GM12891 (cell line): ENCODE results near the gene HSF5.

Experiments
- DNase-seq: peaks from one replicate; pipeline ENCODE4 v3.0.0; 2011; ENCODE audit warnings: low spot score; ENCODE audit not compliant: insufficient read length
- FAIRE-seq: peaks from 2 replicates; lab custom pipeline; 2011; peaks lifted over from hg19 to GRCh38; lab: Jason Lieb, UNC
- PAX5 ChIP-seq: IDR thresholded peaks from 2 replicates; pipeline ENCODE4 v1.6.1; 2011; ENCODE audit warnings: low read length, moderate library complexity, mild to moderate bottlenecking; ENCODE audit not compliant: insufficient read depth, severe bottlenecking
- POLR2A ChIP-seq: IDR thresholded peaks from 2 replicates; pipeline ENCODE4 v1.6.1; 2011; ENCODE audit warnings: low read depth, low read length, control low read depth
- POLR2AphosphoS5 ChIP-seq: IDR thresholded peaks from 2 replicates; pipeline ENCODE4 v1.6.1; 2011; ENCODE audit warnings: low read depth, low read length, control low read depth
- POU2F2 ChIP-seq: IDR thresholded peaks from 2 replicates; pipeline ENCODE4 v1.6.1; 2011; ENCODE audit warnings: low read depth, mild to moderate bottlenecking, control low read depth, low read length, moderate library complexity
- SPI1 ChIP-seq: IDR thresholded peaks from 2 replicates; pipeline ENCODE4 v1.6.1; 2011; ENCODE audit warnings: low read depth, low read length, control low read depth
- TAF1 ChIP-seq: IDR thresholded peaks from 2 replicates; pipeline ENCODE4 v1.6.1; 2011; ENCODE audit warnings: low read depth, low read length, control low read depth

The HSF5 gene

GRCh38 chr17:58373923-58374322 lies 114.3 kb downstream of the HSF5 start:
- FAIRE-seq, result no peak

DNA sequence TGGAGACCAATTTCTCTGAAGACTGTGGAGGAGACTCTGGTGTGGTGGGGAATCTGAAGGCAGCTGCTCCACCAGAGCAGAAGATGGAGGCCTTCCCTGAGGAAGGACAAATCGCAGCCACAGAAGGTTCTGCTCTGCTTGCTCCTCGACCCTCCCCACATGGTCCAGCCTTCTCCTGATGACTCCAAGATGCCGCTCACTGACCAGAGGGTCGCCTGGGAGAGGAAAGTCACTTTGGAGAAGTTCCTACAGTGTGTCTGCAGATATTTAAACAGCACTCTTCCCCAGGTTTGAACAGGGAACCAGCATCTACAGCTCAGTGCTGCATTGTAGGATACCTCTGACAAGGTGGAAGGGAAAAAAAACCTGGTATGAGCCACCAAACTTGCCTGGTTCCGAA lies 115.2 kb downstream of the HSF5 start:
- FAIRE-seq (no peak), DNase-seq (no peak)
- TF ChIP-seq SPI1 (no peak), POU2F2 (no peak), POLR2AphosphoS5 (no peak)

More at GRCh38 chr17:58373923-58374322, 114.3 kb downstream of the HSF5 start:
- TF ChIP-seq POU2F2 (no peak), SPI1 (no peak), PAX5 (no peak), TAF1 (no peak)
- DNase-seq, result no peak

- TF ChIP-seq POLR2AphosphoS5 (no peak), POU2F2 (no peak)
- DNase-seq, result no peak
- no peak for FAIRE-seq
Measured at GRCh38 chr17:58371300-58371950, 116.8 kb downstream of the HSF5 start.

DNA sequence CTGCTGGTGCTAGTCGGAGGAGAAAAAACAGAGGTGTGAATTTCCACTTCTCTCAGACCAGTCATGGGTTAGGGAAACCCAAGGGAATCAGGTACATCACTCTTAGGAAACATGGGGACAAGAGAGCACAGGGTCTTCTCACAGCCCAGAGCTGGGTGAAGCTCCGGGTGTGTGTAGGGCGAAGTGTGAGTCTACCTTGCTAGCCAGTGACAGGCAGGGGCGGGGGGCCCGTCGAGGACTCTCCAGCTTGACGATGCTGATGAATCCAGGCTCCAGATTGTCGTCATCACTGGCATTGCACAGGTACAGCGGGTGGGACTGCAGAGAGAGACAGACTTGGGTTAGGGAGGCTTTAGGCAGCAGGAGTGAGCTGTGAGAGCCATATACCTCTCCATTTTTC lies 117.5 kb downstream of the HSF5 start:
- FAIRE-seq (no peak), DNase-seq (no peak)
- TF ChIP-seq PAX5 (no peak), TAF1 (no peak), SPI1 (no peak), POU2F2 (no peak), POLR2AphosphoS5 (no peak)

DNA sequence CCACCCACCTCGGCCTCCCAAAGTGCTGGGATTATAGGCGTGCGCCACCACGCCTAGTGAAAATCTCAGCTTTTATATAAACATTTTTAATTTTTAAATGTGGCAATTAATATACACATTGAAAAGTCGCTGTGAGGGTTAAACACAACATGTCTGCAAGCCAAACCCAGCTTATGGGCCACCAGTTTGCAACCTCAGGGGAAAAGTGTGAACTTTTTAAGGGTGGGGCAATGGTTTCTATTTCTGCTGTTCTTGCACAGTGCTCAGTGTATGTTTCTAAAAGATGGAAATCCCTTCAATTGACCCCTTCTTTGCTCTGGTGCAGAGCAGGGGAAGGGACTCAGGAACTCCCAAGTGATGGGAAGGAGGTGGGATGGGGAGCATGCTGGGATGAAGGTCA lies 117.9 kb downstream of the HSF5 start:
- no peak for FAIRE-seq
- DNase-seq, result no peak
- TF ChIP-seq POLR2AphosphoS5 (no peak), POU2F2 (no peak), PAX5 (no peak), TAF1 (no peak), POLR2A (no peak), SPI1 (no peak)
